GM11168 (cell line): ENCODE data around the gene NXT1.

Experiments
- in situ Hi-C: fragments of 300-500 bp; cut with MboI; formaldehyde crosslinking; loops from one replicate; pipeline ENCODE4 v1.12.0; 2022; ENCODE audit warnings: low sequenced_read_pairs; ENCODE audit not compliant: unreplicated experiment

Gene NXT1

DNA sequence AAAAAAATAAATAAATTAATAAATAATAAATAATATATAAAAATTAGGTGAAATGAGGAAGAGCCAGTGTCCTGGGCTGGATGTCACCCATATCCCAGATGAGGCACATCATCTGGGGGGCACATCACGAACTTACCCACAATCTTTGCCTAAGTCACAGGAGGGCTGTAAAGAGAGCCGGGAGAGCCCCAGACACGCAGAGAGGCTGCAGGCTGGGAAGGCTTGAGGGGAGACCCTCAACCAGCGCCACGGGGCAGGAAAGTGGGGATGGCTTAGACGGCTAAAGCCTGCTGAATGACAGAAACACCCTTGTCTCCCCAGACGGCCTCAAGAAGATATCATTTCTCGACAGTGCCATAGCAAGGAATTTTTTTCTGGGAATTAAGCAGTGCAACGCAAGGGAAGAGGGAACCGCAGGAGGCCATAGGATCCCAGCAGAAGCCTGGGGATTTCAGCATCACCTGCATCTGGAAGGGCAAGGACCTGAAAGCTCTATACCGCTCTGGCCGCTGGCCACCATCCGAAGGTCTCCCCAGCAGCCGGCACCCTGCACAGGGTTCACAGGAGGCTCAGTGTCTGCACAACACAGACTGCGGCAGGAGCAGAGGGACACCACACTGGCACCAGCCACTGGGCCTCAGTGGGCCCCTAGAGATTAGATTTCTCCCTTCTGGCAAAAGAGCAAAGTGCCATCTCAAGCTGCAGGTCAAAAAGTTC is 22.8 kb upstream of the NXT1 start:
- in situ Hi-C loops, result loop anchor here (25.0 kb wide), 1 partner anchor 640 kb away; no protein-coding TSS in a partner anchor

DNA sequence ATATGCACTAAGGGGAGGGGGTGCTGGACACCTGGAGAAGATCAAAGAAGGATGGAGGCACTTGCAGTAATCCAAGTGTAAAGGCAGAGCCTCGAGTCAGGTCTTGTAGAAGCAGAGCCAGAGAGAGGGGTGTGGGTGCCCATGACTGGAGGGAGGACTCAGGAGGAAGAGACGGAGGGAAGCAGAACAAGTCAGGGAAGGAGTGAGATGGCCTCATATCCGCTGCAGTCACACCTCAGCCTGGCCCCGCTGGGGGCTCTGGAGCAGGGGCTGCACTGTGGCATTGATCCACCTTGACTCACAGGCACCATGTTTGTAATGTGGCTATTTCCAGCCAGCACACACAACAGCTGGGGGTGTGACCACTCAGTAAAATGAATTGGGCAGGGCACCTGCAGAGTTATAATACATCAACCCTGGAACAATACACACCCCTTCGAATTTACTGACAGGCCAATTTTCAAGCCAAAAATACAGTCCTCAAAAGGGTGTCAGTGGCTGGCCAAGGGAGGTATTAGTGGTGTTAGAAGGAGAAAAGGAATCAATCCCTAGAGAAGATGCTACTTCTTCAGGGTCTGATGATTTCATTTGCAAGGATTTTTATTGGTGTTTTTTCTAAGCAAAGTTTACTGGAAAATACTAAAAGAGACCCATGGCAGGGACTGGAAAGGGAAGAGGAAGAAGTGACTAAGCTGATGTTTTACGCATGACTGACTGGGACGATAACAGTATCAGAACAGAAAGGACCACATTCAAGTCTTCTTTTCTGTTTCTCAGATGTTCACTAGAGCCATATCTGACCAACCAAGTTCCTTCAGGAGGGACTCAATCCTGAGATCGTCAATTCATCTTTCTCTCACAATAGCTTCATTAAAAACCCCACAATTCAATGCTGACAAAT is 18.9 kb upstream of the NXT1 start:
- in situ Hi-C loops, result loop anchor here (25.0 kb wide), 1 partner anchor 644 kb away; no protein-coding TSS in a partner anchor

DNA sequence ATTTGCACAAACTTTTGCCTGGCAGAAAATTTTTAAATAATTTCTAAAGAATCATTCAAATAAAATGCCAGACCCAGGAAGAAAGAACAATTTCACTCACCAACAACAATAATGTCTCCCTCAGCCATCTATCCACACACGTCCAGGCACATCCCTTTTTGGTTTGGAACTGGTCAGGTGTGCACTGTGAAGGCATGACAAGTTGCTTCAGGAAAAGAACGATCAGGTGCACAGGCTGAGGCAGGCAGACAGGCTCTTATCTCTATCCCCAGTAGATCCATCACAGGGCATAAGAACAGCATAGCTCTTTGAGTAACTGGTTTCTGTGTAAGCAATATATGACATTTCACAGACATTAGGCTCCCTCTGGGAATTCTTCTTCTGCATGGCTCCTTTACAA is 18.1 kb upstream of the NXT1 start:
- in situ Hi-C loops, result loop anchor here (25.0 kb wide), 1 partner anchor 645 kb away; no protein-coding TSS in a partner anchor

DNA sequence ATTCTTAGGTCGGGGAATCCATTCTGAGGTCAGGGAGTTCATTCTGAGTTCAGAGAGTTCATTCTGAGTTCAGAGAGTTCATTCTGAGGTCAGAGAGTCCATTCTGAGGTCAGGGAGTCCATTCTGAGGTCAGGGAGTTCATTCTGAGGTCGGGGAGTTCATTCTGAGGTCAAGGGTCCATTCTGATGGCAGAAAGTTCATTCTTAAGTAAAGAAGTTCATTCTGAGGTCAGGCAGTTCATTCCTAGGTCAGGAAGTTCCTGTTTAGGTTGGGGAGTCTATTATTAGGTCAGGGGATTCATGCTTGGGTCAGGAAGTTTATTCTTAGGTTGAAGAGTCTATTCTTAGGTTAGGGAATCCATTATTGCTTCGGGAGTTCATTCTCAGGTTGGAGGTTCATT is 16.5 kb upstream of the NXT1 start:
- in situ Hi-C loops, result loop anchor here (25.0 kb wide), 1 partner anchor 647 kb away; no protein-coding TSS in a partner anchor

DNA sequence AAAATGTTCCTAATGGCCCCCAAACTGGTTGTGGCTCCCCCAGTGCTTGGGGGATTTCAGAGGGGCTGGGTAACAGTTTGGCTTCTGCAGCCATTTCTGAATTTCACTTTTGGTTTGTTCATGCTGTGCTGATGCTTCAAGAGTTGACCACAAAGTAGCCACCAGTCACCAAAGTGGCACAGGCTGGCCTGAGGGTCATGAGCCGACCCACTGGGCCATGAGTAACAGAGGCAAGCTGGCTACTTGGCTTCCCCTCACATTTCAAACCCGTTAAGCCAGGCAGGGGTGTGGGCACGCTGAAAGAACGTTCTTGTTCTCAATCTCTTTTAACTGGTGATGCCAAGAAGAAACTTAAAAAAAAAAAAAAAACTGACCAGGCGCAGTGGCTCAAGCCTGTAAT is 15.1 kb upstream of the NXT1 start:
- in situ Hi-C loops, result loop anchor here (25.0 kb wide), 1 partner anchor 648 kb away; no protein-coding TSS in a partner anchor

DNA sequence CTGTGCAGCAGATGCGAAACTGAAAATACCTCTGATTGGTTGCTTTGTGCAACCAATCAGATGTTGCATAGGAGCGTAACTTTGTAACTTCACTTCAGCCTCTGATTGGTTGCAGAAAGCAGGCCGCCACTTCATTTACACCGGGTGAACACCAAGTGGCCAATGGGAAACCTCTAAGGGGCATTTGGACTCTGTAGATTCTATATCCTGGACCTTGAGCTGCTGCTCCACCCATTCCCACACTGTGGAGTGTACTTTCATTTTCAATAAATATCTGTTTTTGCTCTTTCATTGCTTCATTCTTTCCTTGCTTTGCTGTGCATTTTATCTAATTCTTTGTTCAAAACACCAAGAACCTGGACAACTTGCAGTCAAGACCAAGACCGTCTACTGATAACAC is 14.1 kb upstream of the NXT1 start:
- in situ Hi-C loops, result loop anchor here (25.0 kb wide), 1 partner anchor 649 kb away; no protein-coding TSS in a partner anchor

DNA sequence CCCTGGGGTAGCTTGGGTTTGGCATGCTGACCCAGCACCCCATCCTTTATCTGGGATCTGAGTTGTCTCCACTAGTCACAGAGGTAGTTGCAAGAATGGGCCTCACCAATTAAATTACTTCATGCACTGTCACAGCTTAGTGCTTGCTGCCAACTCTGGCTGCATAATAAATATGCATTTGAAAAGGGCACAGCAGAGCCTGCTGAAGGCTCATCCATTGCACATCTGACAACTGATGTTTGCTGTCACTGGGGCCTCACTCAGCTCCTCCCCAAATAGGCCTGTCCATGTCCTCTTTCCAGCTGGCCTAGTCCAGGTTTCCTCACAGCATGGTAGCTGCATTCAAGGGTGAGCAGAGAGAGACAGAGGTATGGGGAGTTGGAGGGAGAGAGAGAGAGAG is 13.3 kb upstream of the NXT1 start:
- in situ Hi-C loops, result loop anchor here (25.0 kb wide), 1 partner anchor 650 kb away; no protein-coding TSS in a partner anchor

DNA sequence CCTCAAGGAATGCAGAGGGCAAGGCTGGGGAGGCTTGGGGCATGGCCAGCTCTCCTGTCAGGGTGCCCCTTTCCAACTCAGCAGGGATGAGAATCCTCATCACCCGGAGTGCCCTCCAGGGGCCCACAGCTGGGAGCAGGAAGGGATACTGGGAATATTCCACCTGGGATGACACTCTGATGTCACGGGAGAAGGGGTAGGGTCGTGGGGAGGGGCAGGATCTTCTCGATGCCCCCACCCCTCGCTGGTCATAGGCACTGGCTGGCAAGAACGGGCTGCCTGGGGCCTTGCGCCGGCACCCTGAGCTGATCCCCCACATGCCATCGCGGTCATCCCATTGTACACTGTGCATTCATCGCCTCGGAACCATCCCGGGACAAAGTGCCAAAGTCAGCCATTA is 10.6 kb upstream of the NXT1 start:
- in situ Hi-C loops, result loop anchor here (25.0 kb wide), 1 partner anchor 653 kb away; no protein-coding TSS in a partner anchor

DNA sequence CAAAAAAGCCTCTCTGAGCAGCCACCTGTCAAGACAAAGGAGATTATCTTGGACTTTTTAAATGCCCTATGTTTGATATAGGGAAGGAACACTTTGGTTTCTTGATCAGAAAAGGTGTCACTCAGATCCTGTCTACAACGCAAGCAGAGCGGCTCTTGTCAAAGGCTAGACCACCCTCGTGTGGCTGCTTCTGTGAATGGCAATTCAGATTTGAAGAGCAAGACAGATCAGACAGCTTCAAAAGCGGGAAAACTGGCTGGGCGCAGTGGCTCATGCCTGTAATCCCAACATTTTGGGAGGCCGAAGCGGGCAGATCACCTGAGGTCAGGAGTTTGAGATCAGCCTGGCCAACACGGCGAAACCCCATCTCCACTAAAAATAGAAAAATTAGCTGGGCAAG is 10.1 kb upstream of the NXT1 start:
- in situ Hi-C loops, result loop anchor here (25.0 kb wide), 1 partner anchor 653 kb away; no protein-coding TSS in a partner anchor

DNA sequence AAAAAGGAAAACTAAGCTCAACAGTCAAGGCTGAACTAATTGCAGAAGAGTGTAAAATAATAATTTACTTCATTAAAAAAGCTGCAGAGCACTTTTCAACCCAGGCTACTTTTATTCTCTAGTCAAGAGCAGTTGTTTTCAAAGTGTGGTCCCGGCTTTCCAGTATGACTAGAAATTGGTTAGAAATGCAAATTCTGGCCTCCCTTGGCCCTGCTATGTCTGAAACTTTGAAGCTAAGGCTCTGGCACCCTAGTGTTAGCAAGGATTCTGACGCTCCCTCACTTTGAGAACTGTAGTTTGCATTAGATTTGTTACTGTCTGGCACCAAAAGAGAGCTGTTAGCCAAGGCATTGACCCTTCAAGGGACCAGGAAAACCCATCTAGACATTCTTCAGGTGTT is 9.5 kb upstream of the NXT1 start:
- in situ Hi-C loops, result loop anchor here (25.0 kb wide), 1 partner anchor 654 kb away; no protein-coding TSS in a partner anchor

DNA sequence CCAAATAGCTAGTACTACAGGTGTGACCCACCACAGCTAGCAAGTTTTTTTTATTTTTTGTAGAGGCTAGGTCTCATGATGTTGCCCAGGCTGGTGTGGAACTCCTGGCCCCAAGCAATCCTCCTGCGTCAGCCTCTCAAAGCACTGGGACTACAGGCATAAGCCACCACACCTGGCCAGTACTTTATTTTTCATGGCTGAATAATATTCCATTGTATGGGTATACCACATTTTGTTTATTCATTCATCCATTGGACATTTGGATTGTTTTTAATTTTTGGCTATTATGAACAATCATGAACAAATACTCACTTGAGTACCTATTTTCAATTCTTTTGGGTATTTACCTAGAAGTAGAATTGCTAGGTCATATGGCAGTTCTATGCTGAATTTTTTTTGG is 7.0 kb upstream of the NXT1 start:
- in situ Hi-C loops, result loop anchor here (25.0 kb wide), 1 partner anchor 656 kb away; no protein-coding TSS in a partner anchor

DNA sequence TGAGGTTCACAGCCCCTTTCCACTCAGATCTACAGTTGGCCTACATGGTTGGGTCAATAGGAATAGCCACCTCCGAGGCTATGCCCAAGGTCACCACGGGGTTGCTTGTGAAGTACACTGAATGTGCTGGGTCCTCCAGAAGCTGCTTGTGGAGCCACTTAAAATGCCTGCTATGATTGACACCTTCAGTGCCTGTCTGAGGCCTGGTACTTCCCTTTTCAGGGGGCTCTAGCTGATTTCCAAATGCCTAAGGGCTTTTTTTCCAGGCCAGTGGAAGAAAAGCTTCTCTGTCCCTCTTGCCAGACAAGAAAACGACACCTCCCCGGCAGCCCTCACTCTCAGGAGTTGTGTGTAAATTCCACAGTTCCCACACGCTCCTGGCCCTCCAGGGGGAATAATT is 6.3 kb upstream of the NXT1 start:
- in situ Hi-C loops, result loop anchor here (25.0 kb wide), 1 partner anchor 657 kb away; no protein-coding TSS in a partner anchor

DNA sequence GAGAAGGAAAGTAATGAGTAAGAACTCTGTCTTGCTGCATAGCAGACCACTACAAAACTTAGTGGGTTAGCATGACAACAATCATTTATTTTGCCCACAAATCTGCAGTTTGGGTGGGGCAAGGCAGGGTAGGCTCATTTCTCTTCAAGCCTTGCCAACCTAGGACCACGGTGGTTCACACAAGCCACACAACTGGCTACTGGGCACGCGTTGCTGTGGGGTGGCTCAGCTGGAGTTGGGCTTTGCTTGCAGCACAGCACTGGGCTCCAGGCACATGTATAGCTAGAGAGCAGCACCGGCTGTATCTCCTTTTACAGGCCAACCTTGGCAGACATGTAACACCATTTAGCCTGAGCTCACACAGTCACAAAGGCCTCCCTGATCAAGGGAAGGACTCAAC is 4.6 kb upstream of the NXT1 start:
- in situ Hi-C loops, result loop anchor here (25.0 kb wide), 1 partner anchor 659 kb away; no protein-coding TSS in a partner anchor

DNA sequence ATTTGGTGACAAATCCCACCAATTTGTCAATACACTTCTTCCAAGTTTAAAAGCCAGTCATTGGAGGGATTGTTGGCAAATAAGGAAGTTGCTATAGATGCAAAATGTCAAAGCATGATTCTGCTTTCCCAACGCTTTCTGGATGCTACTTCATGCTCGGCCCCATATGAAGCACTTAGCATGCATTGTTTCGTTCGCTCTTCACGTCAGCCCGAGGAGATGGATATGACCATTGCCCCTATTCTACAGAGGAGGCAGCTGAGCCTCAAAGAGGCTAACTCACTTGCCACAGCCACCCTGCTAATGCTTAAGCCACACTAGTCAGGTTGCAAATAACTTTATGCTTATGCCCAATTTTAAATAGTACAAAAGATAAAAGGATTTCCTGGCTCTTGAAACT is 2.8 kb upstream of the NXT1 start:
- in situ Hi-C loops, result loop anchor here (25.0 kb wide), 1 partner anchor 660 kb away; no protein-coding TSS in a partner anchor

DNA sequence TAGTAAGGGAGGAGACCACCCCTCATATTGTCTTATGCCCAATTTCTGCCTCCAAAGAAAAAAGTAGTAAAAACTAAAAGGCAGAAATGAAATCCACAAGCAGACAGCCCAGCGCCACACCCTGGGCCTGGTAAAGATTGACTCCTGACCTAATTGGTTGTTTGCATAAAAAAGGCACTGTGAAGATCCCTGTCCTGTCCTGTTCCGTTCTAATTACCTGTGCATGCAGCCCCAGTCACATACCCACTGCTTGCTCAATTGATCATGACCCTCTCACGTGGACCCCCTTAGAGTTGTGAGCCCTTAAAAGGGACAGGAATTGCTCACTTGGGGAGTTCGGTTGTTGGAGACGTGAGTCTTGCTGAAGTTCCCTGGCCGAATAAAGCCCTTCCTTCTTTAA is 2.1 kb upstream of the NXT1 start:
- in situ Hi-C loops, result loop anchor here (25.0 kb wide), 1 partner anchor 661 kb away; no protein-coding TSS in a partner anchor

DNA sequence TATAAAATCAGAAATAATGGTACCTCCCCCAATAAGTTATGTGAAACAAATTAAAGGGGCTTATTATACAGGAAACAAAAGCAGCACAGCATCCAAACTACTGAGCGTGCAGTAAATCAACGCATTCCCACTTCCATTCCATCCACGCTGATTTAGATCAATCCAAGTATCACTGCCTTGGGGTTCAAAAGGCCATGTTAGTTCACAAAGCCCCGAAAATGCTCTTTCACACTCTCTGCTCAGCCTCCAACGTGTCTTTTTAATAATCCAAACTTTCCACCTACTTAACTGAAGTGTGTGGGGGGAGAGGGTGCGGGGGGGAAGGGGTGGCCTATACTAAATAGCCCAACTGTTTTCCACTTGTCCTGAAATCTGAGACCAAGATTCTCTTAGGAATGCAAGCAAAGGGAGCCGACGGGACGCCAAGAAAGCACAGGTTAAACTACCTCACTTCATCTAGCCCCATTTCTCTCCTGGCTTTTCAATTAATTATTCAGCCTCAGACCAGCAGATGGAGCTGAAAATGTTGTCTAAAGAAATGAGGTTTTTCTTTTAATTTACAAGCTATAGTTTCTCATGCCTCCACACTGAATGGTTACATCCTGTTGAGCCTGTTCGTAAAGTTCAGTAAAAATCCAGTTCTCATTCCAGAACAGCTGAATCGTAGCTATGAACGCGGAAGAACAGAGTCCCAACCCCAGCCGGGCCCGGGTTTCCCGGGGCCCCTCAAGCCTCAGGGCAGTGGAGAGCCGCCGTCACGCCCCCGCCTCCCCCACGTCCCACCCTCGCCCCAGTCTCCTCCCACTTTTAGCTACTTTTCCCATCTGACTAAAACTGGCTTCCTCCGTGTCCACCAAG is 1.0 kb upstream of the NXT1 start:
- in situ Hi-C loops, result loop anchor here (25.0 kb wide), 1 partner anchor 662 kb away; no protein-coding TSS in a partner anchor

DNA sequence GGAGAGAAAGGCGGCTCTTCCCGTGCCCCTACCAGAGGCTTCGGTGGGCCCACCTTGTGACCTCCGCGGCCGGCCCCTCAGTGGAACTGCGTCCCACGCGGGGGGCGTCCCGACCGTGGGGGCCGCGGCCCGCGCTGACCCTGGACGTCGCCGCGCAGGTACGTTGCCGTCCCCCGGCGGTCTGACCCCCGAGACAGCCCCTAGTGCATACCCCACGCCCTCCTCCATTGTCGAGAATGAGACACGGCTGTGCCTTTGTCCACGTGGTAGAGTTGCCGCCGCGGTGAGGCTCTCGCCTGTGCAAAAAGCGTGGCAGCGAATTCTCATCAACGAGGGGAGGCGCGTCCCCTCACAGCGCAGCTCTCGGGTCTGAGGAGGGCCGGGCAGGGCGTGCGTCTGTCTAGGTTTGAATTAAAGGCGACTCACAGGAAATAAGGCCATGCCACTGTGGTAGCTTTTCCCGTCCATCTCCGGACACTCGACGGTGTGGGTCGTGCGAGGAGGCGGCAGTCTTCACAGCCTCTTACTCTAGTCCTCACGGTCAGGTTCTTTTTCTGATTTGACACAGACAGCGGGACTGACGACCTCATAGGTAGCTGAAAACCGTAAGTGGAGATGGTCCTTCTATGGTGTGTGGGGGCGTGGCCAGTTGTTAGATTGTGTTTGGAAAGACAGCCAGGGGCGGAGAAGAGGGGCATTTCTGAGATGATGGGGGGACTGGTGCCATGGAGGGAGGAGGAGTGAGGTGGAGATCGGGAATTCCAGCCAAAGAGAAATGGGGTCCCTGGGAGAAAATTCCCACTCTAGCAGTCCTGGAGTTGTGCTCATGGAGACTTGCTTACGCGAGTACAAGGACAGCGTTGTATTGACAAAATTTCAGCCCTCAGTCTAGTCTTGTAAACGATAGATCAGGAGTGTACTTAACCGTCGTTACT is 580 bp downstream of the NXT1 start:
- in situ Hi-C loops, result no loop called here

DNA sequence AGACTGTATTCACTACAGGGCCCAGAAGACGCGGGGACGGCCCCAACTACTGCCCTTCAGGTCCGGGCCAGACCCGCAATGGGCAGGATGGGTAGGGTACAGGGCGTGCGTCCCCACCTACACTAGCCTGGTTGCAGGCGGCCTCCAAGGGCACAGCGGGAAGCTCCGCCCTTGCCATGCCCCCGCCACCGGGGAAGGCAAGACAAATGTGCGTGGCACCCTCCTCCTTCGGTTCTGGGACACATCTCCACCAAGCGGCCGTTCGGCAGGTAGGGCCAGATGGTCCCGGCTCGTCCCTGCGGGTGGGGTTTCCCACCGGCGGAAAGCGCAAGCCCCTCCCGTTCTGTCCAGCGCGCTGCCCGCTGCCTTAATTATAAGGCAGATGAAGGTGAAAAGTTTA is 5.6 kb downstream of the NXT1 start:
- in situ Hi-C loops, result no loop called here
